Testis (tissue), 3 donors: ENCODE data around the gene BCKDK. TPM values are rescaled to one million over a fixed set of nuclear protein-coding genes. Genes with fewer than 3 reads are reported as not detected.

Experiments
- DNase-seq: peaks from one replicate; pipeline ENCODE4 v3.0.0-alpha.2; 2019
- H3K27ac ChIP-seq, 2 donors: fragments of 200-600 bp; sonication (generic); one replicate each; pipeline ENCODE4 v1.5.1; 2019
- H3K27me3 ChIP-seq: fragments of 200-600 bp; sonication (generic); one replicate; pipeline ENCODE4 v1.5.1; 2019
- H3K36me3 ChIP-seq: fragments of 200-600 bp; sonication (generic); one replicate; pipeline ENCODE4 v1.5.1; 2017; ENCODE audit warnings: low read depth; ENCODE audit errors: missing control alignments
- H3K4me1 ChIP-seq: fragments of 200-600 bp; sonication (generic); one replicate; pipeline ENCODE4 v1.5.1; 2019
- H3K4me3 ChIP-seq, 2 donors: fragments of 200-600 bp; sonication (generic); one replicate each; pipeline ENCODE4 v1.5.1; 2017 to 2019
- H3K9me3 ChIP-seq: fragments of 200-600 bp; sonication (generic); one replicate; pipeline ENCODE4 v1.5.1; 2017
- POLR2A ChIP-seq: fragments of 450-650 bp; IDR thresholded peaks from one replicate; pipeline ENCODE4 v1.6.1; 2017; ENCODE audit warnings: antibody characterized with exemption, mild to moderate bottlenecking, moderate library complexity
- WGBS, 2 donors: methylation state at CpG; one replicate each; pipeline ENCODE4 v1.1.5; 2018; 5-methylcytosine and 5-hydroxymethylcytosine counted together
- intact Hi-C: fragments of 100-400 bp; cut with DNase I; formaldehyde crosslinking; loops from one replicate; pipeline ENCODE4 v1.15.1; 2023; ENCODE audit warnings: low total_unique reads
- polyA plus RNA-seq: library from polyadenylated mRNA; stranded (reverse); fragments of 350-450 nt; fragmentation: Illumina TruSeq; extraction: RNeasy Lipid Tissue Mini Kit (QIAGEN cat#74804); gene quantifications from one replicate; pipeline ENCODE4 v1.2.3, GENCODE V29; 2014; ENCODE audit warnings: low read depth, low replicate concordance; ENCODE audit not compliant: insufficient read depth
- total RNA-seq, 2 donors: library from RNA; depleted of rRNA; stranded (reverse); fragments of >200 nt; gene quantifications; one replicate each; pipeline ENCODE4 v1.2.3, GENCODE V29; 2016
- TF ChIP-seq, protein P1 (sequence below), 3 experiments: fragments of 450-650 bp in 2 of 3; fragments of 200-600 bp in 1 of 3; sonication (generic) in 1 of 3; IDR thresholded peaks; one replicate each; pipeline ENCODE4 v1.5.1; 2016 to 2019; ENCODE audit warnings: antibody characterized with exemption in 3 of 3, mild to moderate bottlenecking in 2 of 3, moderate library complexity in 1 of 3

The BCKDK gene
- total and polyA plus RNA-seq, 3 donors from 2014 or later, result 34.5 to 69.1 (median 68.8) TPM

DNA sequence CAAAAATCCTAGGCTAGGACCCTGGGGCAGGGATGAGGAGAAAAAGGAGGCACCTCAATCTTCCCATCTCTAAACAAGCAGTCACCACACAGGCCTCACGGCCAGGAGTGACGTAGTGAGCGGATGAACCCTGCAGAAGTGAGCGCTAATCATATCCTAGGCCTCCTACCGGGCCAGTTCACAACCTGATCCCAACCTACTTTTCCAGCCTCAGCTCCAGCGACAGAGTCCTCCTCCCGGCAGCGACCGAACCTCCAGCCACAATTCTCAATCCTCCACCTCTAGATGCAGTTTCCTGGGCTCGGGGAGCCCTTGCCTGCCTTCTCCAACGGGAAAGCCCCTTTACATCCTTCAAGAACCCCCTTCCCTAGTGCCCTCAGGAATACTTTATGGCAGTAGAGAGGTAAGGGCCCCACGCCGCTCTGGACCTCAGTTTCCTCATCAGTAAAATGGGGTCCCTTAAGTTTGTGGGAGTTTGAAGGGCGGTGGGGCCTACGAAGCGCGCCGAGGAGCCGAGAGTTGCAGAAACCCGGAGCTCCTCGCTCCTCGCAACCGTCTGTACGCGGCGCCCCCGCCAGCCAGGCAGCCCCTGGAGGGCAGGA lies 35.5 kb upstream of the BCKDK start:
- Histone ChIP-seq H3K27me3 (no peaks in the 10 kb centered on the region), H3K9me3 (no peaks in the 10 kb centered on the region), H3K36me3 (no peaks in the 10 kb centered on the region), H3K4me3 (peak overlapping the region; percentile 98 to 99), H3K4me1 (peaks cover 16% of the 10 kb centered on the region), H3K27ac (peak overlapping the region in 1 of 2 donors; percentile 94)
- intact Hi-C loops, result no loop called here
- DNase-seq, result no peak
- 2 to 5% methylated on average over 19 to 27 of the region's 27 CpGs for WGBS, 2 donors
- TF ChIP-seq, protein P1, sequence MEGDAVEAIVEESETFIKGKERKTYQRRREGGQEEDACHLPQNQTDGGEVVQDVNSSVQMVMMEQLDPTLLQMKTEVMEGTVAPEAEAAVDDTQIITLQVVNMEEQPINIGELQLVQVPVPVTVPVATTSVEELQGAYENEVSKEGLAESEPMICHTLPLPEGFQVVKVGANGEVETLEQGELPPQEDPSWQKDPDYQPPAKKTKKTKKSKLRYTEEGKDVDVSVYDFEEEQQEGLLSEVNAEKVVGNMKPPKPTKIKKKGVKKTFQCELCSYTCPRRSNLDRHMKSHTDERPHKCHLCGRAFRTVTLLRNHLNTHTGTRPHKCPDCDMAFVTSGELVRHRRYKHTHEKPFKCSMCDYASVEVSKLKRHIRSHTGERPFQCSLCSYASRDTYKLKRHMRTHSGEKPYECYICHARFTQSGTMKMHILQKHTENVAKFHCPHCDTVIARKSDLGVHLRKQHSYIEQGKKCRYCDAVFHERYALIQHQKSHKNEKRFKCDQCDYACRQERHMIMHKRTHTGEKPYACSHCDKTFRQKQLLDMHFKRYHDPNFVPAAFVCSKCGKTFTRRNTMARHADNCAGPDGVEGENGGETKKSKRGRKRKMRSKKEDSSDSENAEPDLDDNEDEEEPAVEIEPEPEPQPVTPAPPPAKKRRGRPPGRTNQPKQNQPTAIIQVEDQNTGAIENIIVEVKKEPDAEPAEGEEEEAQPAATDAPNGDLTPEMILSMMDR (IDR thresholded peaks at IDR 0.05), result no peak
- no peak for TF ChIP-seq POLR2A

DNA sequence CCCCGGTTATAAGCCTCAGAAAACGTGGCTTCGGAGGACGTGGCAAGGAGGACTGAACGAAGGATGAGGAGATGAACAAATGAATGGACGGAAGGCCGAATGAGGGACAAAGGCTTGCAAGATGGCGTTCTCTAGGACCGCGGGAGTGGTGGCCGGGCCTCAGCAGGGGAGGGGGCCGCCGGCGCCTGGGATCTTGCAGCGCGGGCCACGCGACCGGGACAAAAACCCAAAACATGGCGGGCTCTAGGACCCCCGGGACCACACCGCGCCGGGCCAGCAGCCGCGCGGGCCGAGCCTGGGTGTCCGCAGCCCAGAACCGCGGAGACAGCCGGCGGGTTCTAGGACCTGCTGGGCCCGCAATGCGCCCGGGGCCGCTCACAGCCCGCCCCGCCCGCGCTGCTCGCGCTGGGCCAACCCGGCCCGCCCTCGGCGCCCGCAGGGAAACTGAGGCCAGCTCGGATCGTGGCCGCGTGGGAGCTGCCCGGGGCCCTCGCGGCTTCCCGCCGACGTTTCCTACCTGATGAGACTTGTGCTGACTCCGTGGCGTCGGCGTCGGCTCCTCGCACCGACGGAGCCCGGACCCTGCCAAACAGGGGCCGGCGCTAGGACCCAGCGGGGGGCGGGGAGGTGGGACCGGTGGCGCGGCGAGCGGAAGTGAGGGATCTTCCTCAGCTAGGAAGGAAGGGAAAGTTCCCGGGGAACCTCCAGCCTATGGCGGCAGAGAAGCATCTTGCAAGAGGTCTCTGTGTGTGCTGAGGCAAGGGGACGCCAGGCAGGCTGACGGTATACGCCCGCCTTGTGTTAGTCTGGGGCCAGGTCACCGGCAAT lies 34.8 kb upstream of the BCKDK start:
- Histone ChIP-seq H3K27ac (peak overlapping the region; percentile 90 to 94), H3K4me1 (peaks cover 16% of the 10 kb centered on the region), H3K4me3 (peak overlapping the region; percentile 98 to 99), H3K9me3 (no peaks in the 10 kb centered on the region), H3K36me3 (no peaks in the 10 kb centered on the region), H3K27me3 (no peaks in the 10 kb centered on the region)
- DNase-seq, result peak; percentile 97
- no peak for TF ChIP-seq POLR2A
- TF ChIP-seq, protein P1 (IDR thresholded peaks at IDR 0.05), result no peak
- intact Hi-C loops, result no loop called here
- WGBS, 2 donors, result 0% methylated on average over 41 to 72 of the region's 83 CpGs

DNA sequence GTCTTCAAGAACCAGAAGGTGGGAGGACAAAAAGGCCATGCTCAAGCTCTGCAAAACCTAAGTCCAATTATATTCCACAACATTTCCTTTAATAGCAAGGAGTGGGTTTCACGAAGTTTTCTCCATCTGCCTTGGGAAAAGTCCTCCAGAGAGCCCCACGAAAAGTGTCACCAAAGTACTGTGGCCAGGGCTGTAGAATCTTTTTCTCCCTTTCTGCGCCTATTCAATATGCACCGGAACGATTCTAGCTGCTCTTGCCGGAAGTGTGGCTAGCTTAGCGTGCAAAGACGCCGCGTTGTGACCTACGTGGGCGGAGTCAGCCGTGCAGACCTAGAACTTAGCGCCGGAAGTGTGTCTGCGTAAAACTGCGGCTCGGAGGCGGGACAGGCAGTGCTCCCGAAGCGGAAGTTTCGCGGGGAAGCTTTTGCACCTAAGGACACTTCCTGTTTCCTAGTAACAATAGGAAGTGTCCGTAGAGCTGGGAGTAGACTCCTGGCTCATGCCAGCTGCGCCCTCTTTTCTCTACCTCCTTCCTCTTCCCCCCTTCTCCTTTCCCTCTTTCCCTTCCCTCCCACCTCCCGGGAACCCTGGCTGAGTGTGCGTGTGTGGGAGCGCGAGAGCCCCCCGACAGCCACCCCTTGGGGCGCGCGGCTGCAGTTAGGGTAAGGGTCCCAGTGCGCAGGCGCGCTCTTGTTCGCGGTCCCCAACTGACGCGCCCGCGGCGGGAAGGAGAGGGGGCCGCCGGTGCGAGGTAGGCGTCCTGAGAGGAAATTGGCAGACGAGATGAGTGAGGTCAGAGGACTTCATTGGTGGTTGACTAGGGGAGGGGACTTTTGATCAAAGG lies 34.0 kb upstream of the BCKDK start, which contains the start of the genes ZNF646 and ZNF668:
ZNF646 (plus strand) TSS at position 453 of the 844 bp plus-strand sequence. CDS start 1,903 bp downstream, outside the sequence.
ZNF668 (minus strand) TSS at position 271 of the 844 bp plus-strand sequence. CDS start 9,781 bp downstream, outside the sequence.
- H3K36me3 ChIP-seq, result no peaks in the 10 kb centered on the region
- H3K27me3 ChIP-seq, result no peaks in the 10 kb centered on the region
- peaks cover 16% of the 10 kb centered on the region for H3K4me1 ChIP-seq
- peak within 1 kb of the TSS; percentile 98 to 99 for H3K4me3 ChIP-seq
- DNase-seq, result peak; percentile 100
- intact Hi-C loops, result no loop called here
- no peaks in the 10 kb centered on the region for H3K9me3 ChIP-seq
- H3K27ac ChIP-seq, result peak within 1 kb of the TSS; percentile 90 to 94
- TF ChIP-seq, protein P1 (IDR thresholded peaks at IDR 0.05), result no peak
- no peak for TF ChIP-seq POLR2A
- 0 to 1% methylated on average over 47 to 48 of the region's 48 CpGs for WGBS, 2 donors

- no peak for TF ChIP-seq POLR2A
- TF ChIP-seq, protein P1 (IDR thresholded peaks at IDR 0.05), result no peak
- H3K4me1 ChIP-seq, result peaks cover 16% of the 10 kb centered on the region
Measured at GRCh38 chr16:31074814-31075183, 33.4 kb upstream of the BCKDK start.

More at GRCh38 chr16:31074814-31075183, 33.4 kb upstream of the BCKDK start:
- no peaks in the 10 kb centered on the region for H3K9me3 ChIP-seq
- DNase-seq, result no peak
- no peaks in the 10 kb centered on the region for H3K36me3 ChIP-seq
- 1% methylated on average over 7 of the region's 7 CpGs for WGBS, 2 donors
- peak overlapping the region; percentile 98 to 99 for H3K4me3 ChIP-seq
- H3K27ac ChIP-seq, result peak overlapping the region; percentile 84 to 94
- no peaks in the 10 kb centered on the region for H3K27me3 ChIP-seq
- intact Hi-C loops, result no loop called here
